Activated gamma-delta T cell treated with Interleukin-2 at 50 U/mL for 16 hours (primary cell): ENCODE results near the gene TVP23C.
"Not testable (repeated sequence)": the region's sequence is repeated elsewhere in the genome, so short reads cannot be mapped to it uniquely, and the experiment has no call there.

Source experiments
- DNase-seq: peaks from one replicate; pipeline ENCODE4 v3.0.0-alpha.2; 2020

TVP23C gene

DNA sequence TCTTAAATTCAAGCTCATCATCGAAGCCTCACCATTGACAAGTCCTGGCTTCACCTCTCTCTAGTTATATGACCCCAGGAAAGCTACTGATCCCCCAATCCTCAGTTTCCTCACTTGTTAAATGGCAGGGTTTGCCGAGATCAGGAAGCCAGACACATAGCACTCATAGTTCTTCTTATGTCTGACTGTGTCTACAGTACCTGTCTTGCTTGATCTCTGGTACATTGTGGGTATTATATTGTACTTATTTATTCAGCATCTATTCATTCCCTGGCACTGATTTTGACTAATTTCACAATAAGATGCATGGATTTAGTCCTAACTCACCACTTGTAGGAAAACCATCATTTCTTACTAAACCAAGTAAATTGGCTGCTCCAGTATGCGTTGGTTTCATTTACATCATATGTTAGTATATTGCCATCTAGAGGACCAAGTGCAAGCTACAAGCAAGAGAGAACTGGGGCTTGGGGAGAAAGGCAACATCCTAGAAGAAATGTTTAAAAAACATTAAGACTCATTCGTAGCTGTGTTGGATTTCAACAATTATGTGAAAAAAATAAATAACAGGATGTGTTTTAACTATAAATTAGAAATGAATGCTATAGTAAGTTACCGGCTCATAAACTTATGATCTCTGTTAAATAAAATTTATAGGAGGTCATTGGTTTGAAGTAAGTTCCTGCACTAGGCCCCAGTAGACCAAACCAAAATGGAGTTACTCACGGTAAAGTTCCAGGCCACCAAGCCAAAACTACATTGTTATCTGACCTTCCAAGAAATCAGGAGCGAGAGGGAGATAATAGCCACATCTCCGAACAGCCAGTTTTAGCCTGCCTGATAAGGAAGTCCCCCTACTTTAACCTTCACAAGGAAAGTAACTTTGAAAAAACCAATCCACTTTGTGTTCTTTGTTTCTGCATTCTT is 36.7 kb downstream of the TVP23C start:
- DNase-seq: not testable (repeated sequence)

DNA sequence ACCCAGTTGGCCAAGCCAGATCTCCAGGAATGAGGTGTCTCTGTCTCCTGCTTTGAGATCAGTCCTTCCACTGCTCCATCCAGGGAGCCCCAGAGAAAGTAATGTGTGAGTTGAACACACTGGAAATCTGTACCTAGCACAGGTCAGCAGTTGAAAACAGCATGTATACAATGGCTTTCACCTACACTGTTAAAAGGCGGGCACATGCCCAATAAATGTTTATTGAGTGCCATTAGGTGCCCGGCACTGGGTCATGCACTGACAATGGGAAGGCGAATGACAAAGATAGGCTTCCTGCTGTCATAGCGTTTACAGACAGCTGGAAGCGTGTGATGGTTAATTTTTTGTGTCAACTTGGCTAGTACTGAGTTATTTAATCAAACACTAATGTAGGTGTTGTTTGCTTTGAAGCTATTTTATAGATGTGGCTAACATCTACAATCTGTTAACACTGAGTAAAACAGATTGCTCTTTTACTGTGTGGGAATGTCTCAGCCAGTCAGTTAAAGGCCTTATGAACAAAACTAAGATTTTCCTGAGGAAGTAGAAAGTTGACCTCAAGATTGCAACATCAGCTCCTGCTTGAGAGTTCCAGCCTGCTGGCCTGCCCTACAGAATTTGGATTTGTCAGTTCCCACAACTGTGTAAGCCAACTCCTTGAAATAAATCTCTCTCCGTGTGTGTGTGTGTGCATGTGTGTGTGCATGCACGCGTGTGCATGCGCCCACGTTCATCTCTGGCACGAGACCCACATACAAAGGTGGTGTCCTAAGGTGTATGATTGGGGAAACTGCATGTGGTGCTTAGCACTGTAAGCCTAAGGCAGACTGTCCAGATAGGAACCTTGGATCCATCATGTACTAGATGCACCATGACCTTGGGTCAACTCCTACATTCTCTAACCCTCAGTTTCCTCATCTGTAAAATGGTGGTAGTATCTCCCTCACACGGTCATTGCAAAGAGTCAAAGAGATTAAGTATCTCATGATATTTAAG is 38.0 kb downstream of the TVP23C start:
- not testable (repeated sequence) for DNase-seq

DNA sequence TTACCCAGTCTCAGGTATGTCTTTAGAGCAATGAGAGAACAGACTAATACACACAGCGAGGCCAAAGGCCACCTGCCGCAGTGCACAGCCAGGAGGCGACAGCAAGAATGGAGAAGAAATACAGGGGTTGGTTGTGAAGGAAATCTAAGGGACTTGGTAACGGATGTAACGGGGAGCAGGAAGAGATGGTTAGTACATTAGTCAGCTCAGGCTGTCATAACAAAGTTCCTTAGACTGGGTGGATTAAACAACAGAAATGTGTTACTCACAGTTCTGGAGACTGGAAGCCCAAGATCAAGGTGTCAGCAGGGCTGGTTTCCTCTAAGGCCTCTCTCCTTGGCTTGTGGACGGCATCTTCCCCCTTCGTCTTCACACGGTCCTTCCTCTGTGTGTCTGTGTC is 47.1 kb downstream of the TVP23C start:
- DNase-seq: no peak

DNA sequence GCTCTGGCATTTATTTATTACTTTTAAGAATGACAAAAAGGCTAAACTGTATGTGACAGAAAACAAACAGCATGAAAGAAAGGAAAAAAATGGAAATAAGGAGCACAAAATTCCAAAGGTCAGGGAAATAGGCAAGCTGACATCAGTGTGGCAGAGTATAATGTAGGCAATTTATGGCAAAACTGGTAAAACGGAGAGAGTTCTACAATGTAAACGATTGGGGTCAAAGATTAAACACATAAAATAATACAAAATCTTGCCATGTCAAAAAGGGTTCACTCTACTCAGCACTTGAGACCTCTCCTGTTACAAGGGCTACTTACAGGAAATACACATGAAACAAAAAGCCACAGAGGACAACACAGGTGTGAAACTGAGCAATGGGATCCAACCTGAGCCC is 48.8 kb downstream of the TVP23C start:
- DNase-seq: no peak

DNA sequence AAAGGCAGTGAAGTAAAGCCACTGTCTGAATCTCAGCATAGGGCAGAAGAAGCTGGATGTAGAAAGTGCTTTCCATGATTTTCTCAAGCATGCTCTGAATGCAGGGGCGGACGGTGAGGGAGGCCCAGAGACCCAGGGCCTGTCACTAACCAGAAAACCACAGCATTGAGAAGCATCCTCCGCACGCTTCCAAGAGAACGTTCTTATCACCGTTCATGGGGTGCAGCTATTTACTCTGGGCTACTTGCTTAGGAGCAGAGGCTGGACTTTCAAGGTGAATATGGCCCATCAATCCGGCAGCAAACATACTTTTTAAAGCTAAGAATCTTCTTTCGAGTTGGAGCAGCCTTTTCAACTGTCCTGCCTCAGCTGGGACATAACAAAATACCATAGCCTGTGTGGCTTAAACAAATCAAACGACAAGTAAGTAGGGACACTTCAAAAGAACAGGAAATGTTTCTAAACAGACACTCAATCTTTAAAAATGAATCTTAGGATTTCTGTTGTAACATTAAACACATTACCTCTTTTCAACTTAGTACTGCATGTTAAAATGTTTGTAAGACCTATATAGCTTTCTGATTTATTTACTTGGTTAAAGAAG is 49.3 kb downstream of the TVP23C start:
- no peak for DNase-seq

DNA sequence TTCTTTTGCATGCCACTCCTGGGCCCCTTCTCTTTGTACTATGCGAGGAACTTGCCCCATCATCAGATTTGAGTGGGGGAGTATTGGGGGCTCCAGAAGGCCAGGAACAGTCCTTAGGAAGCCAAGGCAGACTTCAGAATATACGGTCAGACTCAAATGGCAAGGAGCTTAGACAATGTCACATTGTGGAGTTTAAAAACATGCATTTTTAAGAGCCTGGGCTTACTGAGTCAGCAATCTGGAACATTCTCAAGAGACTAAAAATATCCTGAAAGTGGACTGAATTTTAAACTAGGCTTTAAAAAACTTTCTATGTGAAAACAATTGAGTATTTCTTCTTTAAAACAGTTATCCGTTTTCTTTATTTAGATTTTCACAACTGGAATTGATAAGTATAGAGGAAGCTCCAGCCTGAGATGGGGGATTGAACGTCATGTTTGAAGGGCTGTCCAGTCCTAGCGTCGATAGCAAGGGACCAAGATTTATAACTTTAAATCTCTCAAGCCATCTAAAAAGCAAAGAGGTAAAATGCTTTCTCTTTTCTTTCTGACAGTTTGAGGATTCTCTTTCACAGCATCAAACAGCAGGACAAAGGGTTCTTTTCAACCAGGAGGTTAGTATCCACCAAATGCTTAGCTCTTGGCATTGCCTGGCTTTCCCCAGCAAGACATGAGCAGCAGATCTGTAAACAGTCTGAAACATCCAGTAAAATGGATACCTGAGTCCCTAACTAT is 50.1 kb downstream of the TVP23C start:
- DNase-seq: no peak

DNA sequence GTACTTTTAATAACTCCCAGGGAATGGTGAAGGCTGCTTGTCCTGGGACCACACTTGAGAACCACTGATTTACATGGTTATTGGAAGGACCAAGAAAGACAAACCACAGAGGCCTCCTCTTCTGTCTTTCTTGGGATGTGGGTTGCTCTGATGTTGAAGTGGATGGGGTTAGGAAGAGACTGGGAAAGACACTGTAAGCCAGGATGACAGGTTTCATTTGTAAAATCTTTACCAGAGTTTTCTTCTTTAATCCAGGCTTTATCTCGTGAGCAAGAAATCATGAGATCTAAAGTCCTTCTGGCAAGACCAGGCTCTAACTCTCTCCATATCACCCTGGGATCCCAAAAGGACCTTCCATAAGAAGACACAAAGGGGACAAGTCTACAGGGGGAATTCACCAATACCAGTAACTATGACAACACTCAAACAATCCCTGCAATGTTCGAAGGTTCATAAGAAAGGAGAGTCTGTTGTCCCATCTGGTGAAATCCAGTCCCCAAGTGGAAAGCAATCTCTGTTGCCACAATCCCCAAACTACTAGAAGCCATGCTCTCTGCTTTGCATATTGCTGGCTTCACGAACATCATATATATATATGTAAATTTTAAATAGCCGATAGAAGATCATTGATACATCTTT is 51.1 kb downstream of the TVP23C start:
- no peak for DNase-seq

DNA sequence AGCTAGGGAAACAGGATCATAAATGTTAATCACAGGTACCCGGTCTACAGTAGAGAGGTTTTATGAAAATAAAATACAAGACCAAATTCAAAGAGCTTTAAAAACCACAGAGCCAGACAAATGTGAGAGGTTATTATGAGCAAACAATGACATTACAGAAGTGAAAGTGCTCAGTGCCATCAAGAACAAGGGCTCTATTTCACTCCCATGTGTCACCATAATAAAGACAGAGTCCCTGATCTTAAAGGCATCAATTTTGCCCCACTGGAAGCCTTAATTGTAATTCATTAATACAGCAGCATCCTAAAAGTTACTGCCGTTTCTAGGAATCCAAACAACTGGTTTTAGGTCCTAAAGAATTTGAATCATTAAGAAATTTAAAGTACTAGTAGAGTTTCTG is 52.1 kb downstream of the TVP23C start:
- DNase-seq: no peak

DNA sequence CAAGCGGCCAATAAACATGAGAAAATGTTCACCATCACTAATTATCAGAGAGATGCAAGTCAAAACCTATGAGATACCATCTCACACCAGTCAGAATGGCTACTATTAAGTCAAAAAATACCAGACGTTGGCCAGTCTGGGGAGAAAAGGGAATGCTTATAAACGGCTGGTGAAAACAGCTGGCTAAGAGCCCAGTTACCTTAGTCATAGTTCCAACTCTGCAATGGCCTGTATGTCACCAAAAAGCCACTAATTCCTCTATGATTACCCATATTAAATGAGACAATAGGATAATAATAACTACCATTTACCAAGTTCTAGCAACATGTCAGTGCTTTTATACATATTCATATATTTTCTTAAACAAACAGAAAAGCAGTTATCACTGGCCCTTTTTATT is 52.9 kb downstream of the TVP23C start:
- DNase-seq: no peak

DNA sequence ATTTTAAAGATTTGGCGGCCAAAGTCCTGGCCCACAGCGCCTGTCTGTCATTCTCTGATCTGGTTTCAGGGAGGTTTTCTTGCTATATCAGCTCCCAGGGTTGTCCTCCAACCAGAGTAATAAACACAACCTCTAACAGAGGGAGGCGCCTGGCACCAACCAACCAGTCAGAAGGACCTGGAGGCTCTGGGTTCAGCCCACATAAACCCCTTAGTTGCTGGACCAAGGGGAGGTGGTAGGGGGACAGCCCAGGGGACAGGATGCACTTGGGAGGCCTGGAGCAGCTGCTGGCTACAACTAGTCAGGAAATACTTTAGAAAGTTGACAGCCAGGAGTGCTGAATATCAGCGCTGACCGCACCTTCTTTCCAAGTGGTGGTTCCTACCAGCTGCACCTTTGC is 54.2 kb downstream of the TVP23C start:
- no peak for DNase-seq

DNA sequence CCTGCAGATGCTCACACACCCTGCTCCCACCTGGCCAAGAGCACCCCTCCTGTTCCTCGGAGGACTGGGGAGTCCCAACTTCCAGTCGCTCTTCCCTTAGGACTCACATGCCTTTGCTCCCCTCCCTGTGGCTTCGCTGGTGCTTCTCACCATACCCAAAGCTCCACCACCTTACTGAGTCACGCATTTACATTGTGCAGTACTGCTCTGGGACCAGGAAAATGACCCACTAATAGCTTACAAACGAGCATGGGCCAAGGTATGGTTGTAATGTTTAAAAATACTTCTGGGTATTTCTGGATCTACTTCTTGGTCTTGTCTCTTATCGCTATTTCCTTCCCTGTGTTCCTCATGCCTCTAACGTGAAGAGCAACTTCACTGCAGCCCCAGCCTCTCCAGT is 54.8 kb downstream of the TVP23C start:
- no peak for DNase-seq

DNA sequence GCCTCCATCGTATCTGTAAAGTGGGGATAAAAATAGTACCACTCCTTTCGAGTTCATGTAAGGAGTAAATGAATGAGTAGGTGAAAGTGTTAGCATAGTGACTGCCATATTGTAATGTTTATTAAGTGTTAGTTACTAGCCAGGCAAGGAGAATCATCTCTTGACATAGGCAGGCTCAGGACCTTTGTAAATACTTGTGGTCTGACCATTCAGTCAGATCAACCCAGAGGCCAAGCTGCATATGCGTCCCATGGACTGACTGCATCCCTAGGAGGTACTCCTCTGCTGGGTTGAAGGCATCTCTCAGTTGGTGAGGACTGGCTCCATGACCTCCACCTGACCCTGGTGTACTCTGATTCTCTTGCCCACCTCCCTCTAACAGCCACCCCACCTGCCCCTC is 55.4 kb downstream of the TVP23C start:
- DNase-seq: no peak

DNA sequence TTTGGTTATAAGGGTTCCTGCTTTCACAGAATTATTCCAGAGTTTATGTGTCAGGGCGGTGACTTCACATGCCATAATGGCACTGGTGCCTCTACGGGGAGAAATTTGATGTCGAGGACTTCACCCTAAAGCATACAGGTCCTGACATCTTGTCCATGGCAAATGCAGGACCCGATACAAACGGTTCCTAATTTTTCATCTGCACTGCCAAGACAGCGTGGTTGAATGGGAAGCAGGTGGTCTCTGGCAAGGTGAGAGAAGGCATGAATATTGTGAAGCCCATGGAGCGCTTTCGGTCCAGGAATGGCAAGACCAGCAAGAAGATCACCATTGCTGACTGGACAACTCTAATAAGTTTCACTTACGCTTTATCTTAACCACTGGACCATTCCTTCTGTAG is 56.3 kb downstream of the TVP23C start:
- DNase-seq: no peak

DNA sequence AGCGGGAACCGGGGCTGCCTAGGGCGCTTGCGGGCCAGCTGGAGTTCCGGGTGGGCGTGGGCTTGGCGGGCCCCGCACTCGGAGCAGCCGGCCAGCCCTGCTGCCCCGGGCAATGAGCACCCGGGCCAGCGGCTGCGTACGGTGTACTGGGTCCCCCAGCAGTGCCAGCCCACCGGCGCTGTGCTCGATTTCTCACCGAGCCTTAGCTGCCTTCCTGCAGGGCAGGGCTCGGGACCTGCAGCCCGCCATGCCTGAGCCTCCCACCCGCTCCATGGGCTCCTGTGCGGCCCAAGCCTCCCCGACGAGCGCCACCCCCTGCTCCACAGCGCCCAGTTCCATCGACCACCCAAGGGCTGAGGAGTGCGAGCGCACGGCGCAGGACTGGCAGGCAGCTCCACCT is 57.6 kb downstream of the TVP23C start:
- not testable (repeated sequence) for DNase-seq

DNA sequence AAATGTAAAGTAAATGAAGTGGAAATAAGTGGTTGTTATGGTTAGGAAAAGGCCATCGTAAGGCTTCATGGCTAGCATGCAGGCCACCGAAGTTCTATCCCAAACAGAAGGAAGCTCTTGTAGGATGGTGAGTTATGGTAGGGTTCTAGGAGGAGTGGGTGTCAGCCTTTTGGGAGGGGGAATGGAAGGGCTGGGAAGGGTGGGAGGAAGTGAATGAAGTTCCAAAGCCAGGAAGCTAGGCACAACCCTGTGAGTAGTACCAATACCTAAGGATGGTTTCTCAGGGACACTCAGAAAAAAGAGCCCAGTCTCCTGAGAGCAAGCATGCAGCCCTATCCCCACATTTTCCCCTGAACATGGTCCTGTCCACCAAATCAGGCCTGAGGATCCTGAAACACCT is 59.6 kb downstream of the TVP23C start:
- DNase-seq: no peak

DNA sequence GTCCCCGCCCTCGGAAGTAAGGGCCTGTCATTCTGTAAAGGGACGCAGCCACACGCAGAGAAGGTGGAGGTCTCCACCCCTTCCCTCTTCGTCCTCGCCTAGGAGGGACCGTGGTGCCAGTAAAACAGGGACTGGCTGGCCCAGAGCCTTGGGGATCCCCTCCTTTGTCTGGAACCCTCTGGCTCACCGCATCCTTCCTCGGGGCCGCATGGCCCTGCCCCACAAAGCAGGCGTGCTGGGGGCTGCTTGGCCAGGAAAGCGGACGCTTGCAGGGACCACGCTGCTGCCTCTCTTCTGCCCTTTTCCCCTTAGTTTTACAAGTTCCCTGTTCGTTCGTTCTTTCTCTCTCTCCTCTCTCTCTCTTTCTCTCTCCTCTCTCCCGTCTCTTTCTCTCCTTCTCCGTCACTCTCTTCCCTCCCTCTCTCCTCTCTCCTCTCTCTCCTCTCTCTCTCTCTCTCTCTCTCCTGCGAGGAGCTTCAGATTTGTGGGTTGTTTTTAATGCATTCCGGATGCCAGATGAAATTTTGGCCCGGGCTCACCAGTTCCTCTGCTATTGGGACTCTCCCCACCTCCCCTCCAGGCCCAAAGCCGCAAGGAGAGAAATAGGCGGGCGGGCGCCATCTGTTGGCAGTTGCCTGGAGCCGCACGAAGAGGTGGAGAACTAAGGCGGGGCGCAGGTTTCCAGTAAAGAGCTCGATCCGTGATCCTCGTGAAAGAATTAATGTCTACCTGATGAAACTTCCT is 60.7 kb downstream of the TVP23C start:
- peak; percentile 51 for DNase-seq

DNA sequence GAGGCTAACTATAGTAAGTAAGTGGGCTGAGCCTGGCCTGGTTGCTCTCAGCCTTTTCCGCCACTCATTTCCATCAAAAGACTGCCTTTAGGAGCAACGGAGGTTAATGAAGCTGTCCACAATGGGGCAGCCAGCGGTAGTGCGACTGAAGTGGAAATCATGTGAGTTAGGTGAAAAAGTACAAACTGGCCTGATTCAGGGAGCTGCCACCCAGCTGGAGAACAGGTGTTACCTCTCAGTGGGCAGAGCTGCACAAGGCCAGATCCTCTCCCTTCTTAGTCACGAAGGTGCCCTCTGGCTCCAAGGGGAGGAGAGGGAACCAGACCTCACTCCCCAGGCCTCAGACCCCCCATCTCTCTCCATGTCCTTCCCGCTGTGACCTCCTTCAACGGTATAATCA is 61.5 kb downstream of the TVP23C start:
- no peak for DNase-seq

DNA sequence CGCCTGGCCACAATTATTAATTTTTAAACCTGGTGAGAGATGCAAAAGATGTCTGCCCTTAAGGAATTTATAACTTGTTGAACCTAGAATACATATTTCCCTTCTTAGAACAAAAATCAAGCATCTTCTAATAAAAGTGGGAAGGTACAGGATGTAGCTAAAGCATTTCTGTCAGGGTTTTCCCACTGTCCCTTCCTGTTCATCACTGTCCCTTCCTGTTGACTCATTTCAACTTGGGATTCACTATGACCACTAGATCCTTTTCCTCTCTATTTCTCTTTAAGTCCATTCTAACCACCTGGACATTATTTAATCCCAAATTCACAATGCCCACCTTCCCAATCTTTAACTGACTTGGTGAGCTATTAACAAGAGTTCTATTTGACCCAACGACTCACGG is 62.0 kb downstream of the TVP23C start:
- DNase-seq: no peak

DNA sequence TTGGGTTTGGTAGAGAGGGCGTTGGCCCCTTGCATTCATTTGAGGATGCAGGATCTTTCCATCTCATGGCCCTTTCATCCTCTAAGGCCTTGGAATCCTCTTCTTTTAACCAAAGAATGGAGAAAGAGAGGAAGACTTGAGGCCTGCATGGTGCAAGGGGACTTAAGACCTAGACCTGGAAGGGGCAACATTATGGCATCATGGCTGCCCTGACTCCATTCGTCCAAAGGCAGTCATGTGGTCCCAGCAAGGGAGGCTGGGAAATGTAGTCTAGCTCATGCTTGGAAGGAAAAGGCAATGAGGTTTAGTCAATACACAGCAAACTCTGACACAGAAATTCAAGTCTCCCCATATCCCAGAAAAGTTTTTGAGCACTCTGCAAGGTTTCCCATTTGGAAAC is 65.2 kb downstream of the TVP23C start:
- no peak for DNase-seq

DNA sequence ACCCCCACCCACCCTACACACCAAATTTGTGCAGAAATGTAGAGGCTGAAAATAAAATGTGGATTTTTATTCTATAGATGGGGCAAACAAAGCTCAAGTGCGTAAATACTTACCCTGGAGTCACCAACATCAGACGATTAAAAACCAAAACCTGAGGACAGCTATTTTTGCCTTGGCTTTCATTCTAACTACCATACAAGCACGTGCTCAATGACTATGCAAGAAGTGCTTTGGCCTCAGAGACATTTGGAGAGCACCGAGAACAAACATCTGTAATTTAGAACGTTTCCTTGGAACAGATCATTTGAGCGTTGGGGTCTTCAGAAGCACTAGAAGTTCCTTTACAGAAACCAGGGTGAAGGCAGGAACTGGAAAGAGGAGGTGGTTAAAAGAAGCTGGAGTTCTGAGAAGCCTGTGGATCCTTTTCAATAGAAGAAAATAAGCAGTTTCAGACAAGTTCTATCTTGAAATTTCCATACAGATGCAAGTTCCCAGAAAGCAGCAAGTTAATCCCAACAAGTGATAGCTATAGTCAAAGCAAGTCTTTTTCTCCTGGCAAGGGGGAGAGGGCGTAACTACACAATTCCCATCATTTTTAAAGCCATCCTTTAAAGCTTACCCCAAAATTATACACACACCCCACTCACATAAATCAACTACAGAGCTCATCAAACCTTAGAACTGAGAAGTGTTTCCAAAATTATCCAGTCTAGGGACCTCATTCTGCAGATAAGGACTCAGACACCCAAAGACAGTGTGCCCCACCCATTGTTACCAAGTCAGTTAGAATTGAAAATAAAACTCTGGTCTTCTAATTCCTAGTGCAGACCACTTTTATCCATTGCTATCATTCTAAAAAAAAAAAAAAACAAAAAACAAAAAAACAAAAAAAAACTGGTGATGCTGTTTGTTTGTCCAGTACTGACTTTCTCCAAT is 66.3 kb downstream of the TVP23C start:
- no peak for DNase-seq
